ENCODE measurements around the gene DCBLD2.

DCBLD2 gene

DNA sequence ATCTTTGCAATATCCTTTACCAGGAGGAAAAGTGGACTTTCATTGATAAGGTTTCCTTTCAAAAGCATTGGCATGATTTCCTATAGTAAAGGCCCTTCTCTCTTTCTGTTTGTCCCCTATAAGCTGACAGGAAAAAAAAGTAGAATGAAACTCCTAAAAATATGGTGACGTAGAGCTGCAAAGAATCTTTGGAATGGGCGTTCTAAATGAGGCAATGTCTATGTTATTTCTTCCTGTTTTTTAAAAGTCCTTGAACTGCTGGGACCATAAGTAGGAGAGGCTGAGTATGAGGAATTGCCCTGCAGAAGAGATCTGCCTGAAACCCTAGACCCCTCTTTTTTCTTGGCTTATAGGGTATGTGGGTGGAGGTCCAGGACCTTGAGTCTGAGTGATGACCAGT, 121.2 kb downstream of the DCBLD2 start:
- H3K27ac ChIP-seq (ENCODE audit: low read length): no peak overlapping the region
- WGBS (ENCODE audit: insufficient coverage, insufficient read length): no CpG with 5 or more reads among the region's 2 CpGs

DNA sequence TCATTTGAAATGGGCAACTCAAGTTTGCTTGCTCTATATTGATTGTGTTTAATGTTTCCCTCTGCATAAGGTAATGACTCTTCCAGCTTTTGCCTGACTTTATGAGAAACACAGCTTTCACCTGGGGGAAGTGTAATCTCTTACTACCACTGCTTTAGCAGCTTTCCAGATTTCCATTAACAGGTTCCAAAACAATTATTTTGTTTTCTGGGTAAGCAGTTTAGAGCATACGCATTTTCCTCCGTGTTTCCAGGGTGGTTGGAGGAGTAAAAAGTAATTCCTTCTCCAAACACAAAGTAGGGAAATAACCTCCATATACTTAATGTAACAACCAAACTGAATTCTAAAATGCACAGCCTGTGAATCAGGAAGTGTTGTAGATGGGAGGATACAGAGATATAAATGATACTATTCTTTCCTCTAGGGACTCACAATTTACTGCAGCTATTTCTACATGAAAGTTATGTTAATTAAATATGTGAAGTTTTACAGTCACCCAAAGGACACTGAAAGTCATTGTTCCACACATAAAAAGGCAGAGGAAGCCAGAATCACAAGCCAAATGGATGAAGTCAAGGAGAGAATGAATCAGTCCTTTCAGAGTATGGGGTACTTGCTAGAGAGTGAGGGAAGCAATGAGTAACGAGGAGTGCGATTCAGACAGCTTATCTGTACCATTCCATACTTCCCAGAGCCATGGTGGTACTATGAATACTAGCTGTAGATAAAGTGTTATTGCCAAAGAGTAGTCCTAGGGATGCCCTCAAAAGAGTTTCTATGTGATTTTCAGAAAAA, 121.8 kb downstream of the DCBLD2 start:
- Histone ChIP-seq H3K4me1 (ENCODE audit: control insufficient read depth, insufficient read depth, low read length) (no peaks in the 10 kb centered on the region), H3K9me3 (ENCODE audit: control insufficient read depth, insufficient read depth, low read length) (no peaks in the 10 kb centered on the region), H3K4me3 (ENCODE audit: low read length) (no peak overlapping the region), H3K36me3 (ENCODE audit: control insufficient read depth, insufficient read depth, low read length) (no peaks in the 10 kb centered on the region), H3K27me3 (ENCODE audit: control insufficient read depth, insufficient read depth, low read length) (no peaks in the 10 kb centered on the region), H3K27ac (ENCODE audit: low read length) (no peak overlapping the region)
- no CpG with 5 or more reads among the region's 4 CpGs for WGBS (ENCODE audit: insufficient coverage, insufficient read length)
- no peak for DNase-seq (ENCODE audit: low read depth, low spot score)

More for the DNA sequence above, 121.2 kb downstream of the DCBLD2 start:
- Histone ChIP-seq H3K4me1 (ENCODE audit: control insufficient read depth, insufficient read depth, low read length) (no peaks in the 10 kb centered on the region), H3K27me3 (ENCODE audit: control insufficient read depth, insufficient read depth, low read length) (no peaks in the 10 kb centered on the region), H3K4me3 (ENCODE audit: low read length) (no peak overlapping the region), H3K36me3 (ENCODE audit: control insufficient read depth, insufficient read depth, low read length) (no peaks in the 10 kb centered on the region), H3K9me3 (ENCODE audit: control insufficient read depth, insufficient read depth, low read length) (no peaks in the 10 kb centered on the region)
- DNase-seq (ENCODE audit: low read depth, low spot score): no peak

DNA sequence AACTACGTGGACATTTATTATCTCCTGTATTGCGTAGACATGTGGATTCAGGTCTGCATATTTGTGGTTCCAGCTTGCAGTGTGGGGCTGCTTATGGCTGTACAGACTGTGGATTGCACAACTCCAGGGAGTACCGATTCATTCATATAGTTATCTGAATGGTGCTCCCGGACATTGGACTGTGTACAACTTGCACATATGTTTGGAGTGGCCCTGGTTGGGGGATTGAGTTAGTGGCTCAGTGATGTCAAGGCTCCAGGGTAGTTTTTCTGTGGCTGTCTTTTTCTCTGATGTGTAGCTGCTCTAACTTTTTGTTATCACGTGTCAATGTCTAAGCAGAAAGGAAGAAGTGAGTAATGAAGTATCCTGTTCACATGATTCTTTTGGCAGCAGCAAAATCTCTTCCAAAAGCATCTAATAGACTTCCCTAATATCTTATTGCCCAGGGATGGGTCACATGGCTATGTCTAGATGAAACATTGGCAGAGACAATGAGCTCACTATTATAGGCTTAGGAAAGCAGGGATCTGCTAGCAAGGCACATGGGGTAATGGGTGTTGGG, 122.6 kb downstream of the DCBLD2 start:
- Histone ChIP-seq H3K27ac (ENCODE audit: low read length) (no peak overlapping the region), H3K4me1 (ENCODE audit: control insufficient read depth, insufficient read depth, low read length) (no peaks in the 10 kb centered on the region), H3K9me3 (ENCODE audit: control insufficient read depth, insufficient read depth, low read length) (no peaks in the 10 kb centered on the region), H3K4me3 (ENCODE audit: low read length) (no peak overlapping the region), H3K36me3 (ENCODE audit: control insufficient read depth, insufficient read depth, low read length) (no peaks in the 10 kb centered on the region), H3K27me3 (ENCODE audit: control insufficient read depth, insufficient read depth, low read length) (no peaks in the 10 kb centered on the region)
- no CpG with 5 or more reads among the region's 5 CpGs for WGBS (ENCODE audit: insufficient coverage, insufficient read length)
- no peak for DNase-seq (ENCODE audit: low read depth, low spot score)

DNA sequence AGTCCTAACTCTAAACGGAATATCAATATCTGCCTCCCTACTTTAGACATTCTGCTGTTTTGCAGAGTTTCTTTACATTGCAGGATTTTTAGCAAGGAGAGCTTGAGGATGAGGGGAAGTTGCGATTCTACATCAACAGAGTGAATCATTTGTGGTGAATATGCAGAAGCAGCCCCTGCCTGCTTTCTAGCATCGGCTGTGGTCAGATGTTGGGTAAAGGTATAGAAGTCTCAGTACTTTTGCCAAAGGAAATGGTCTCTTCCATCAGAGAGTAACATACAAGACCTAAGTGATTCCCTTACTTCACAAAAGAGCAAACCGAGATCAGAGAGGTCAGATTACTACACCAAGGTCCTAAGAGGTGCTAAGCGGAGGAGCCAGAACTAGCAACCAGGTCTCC, 123.1 kb downstream of the DCBLD2 start:
- H3K27ac ChIP-seq (ENCODE audit: low read length): no peak overlapping the region

DNA sequence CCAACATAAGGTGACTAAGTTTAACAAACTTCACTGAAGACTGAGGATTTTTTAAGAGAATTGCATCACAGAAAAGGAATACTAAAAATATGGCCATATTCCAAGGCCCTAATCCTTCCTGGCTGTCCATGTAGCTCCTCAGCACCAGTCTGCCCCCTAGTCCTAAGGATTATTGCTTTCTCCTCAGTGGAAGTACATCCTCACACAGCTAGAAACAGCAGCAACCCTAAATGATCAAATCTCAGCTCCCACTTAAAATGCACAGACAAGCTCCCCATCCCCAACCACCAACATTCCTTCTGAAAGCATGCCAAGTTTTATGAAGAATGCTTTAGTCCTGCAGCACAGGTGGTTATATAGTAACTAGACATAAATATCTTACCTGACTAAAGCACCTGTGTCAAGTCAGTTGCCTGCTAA, 123.7 kb downstream of the DCBLD2 start:
- DNase-seq (ENCODE audit: low read depth, low spot score): no peak
- Histone ChIP-seq H3K27me3 (ENCODE audit: control insufficient read depth, insufficient read depth, low read length) (no peaks in the 10 kb centered on the region), H3K36me3 (ENCODE audit: control insufficient read depth, insufficient read depth, low read length) (no peaks in the 10 kb centered on the region), H3K4me3 (ENCODE audit: low read length) (no peak overlapping the region), H3K27ac (ENCODE audit: low read length) (no peak overlapping the region), H3K4me1 (ENCODE audit: control insufficient read depth, insufficient read depth, low read length) (no peaks in the 10 kb centered on the region), H3K9me3 (ENCODE audit: control insufficient read depth, insufficient read depth, low read length) (no peaks in the 10 kb centered on the region)

More for the DNA sequence above, 123.1 kb downstream of the DCBLD2 start:
- Histone ChIP-seq H3K27me3 (ENCODE audit: control insufficient read depth, insufficient read depth, low read length) (no peaks in the 10 kb centered on the region), H3K4me3 (ENCODE audit: low read length) (no peak overlapping the region), H3K9me3 (ENCODE audit: control insufficient read depth, insufficient read depth, low read length) (no peaks in the 10 kb centered on the region), H3K4me1 (ENCODE audit: control insufficient read depth, insufficient read depth, low read length) (no peaks in the 10 kb centered on the region), H3K36me3 (ENCODE audit: control insufficient read depth, insufficient read depth, low read length) (no peaks in the 10 kb centered on the region)
- WGBS (ENCODE audit: insufficient coverage, insufficient read length): no CpG with 5 or more reads among the region's 5 CpGs
- no peak for DNase-seq (ENCODE audit: low read depth, low spot score)

DNA sequence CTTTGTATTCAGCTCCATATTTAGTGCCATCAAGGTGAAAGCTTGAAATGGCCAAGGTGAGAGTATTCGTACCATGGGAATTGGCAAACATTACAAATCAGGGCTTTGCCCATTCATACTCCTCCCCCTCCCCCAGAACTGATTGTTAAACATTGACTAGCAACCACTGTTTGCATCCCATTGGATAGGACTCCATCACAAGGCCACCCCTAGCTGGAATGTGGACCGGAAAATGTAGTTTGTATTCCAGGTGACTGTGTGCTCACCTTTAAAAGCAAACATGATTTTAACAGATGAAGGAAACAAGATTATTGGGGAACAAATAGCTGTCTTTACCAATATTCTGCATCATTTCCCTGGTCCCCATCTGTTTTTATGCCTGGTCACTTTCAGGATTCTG, 124.2 kb downstream of the DCBLD2 start:
- no CpG with 5 or more reads among the region's 2 CpGs for WGBS (ENCODE audit: insufficient coverage, insufficient read length)
- H3K27ac ChIP-seq (ENCODE audit: low read length): no peak overlapping the region
- no peaks in the 10 kb centered on the region for H3K27me3 ChIP-seq (ENCODE audit: control insufficient read depth, insufficient read depth, low read length)
- no peaks in the 10 kb centered on the region for H3K4me1 ChIP-seq (ENCODE audit: control insufficient read depth, insufficient read depth, low read length)
- no peaks in the 10 kb centered on the region for H3K36me3 ChIP-seq (ENCODE audit: control insufficient read depth, insufficient read depth, low read length)
- no peaks in the 10 kb centered on the region for H3K9me3 ChIP-seq (ENCODE audit: control insufficient read depth, insufficient read depth, low read length)
- no peak overlapping the region for H3K4me3 ChIP-seq (ENCODE audit: low read length)
- no peak for DNase-seq (ENCODE audit: low read depth, low spot score)

DNA sequence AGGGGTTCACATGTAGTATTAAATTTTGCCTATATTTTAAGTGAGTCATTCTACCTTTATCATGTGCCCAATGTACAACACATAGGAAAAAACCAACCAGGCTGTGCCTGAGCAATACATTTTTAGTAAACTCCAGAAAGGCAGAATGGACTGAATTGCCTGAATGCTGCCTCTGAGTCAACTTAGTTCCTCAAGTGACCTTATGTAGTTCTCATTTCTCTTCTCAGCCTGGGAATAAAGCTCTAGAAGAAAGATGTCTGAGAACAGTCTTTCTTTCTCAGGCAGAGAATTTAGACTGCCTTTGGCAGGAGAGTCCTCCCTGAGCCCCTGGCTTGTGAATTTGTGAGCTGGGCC, 125.4 kb downstream of the DCBLD2 start:
- H3K9me3 ChIP-seq (ENCODE audit: control insufficient read depth, insufficient read depth, low read length): no peaks in the 10 kb centered on the region
- H3K36me3 ChIP-seq (ENCODE audit: control insufficient read depth, insufficient read depth, low read length): no peaks in the 10 kb centered on the region
- no peaks in the 10 kb centered on the region for H3K27me3 ChIP-seq (ENCODE audit: control insufficient read depth, insufficient read depth, low read length)
- no peaks in the 10 kb centered on the region for H3K4me1 ChIP-seq (ENCODE audit: control insufficient read depth, insufficient read depth, low read length)
- H3K27ac ChIP-seq (ENCODE audit: low read length): no peak overlapping the region
- no peak overlapping the region for H3K4me3 ChIP-seq (ENCODE audit: low read length)
- DNase-seq (ENCODE audit: low read depth, low spot score): no peak

DNA sequence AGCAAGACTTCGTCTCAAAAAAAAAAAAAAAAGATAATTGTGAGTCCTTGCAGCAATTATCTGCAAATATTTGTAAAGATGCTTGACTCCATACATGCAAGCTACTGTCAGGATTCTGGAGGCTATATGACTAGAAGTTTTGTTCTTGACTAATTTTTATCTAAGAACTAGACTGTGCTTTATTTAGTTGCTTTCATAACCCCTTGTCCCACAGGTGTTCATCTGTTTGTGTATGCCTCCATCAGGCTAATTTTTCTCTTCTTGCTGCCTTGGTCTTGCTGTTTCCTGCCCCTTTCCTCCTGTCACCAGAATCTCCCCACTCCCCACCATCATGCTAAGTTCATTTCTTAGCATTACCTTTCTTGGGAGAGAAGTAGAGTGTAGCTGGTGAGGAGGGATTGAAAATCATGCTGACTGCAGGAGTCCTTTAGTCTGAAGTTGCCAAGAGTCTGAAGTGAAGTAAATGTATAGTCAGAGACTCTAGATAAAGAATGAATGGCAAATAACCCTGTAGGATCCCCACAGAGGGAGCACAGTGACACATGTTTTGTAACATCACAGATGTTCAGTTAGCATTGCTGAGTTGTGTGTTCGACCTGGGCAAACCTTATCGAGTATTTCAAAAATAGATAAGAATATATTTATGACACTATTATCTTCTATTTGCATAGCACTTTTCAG, 125.9 kb downstream of the DCBLD2 start:
- Histone ChIP-seq H3K36me3 (ENCODE audit: control insufficient read depth, insufficient read depth, low read length) (no peaks in the 10 kb centered on the region), H3K27ac (ENCODE audit: low read length) (no peak overlapping the region), H3K27me3 (ENCODE audit: control insufficient read depth, insufficient read depth, low read length) (no peaks in the 10 kb centered on the region), H3K4me3 (ENCODE audit: low read length) (no peak overlapping the region), H3K4me1 (ENCODE audit: control insufficient read depth, insufficient read depth, low read length) (no peaks in the 10 kb centered on the region), H3K9me3 (ENCODE audit: control insufficient read depth, insufficient read depth, low read length) (no peaks in the 10 kb centered on the region)
- no CpG with 5 or more reads among the region's 3 CpGs for WGBS (ENCODE audit: insufficient coverage, insufficient read length)
- DNase-seq (ENCODE audit: low read depth, low spot score): no peak

DNA sequence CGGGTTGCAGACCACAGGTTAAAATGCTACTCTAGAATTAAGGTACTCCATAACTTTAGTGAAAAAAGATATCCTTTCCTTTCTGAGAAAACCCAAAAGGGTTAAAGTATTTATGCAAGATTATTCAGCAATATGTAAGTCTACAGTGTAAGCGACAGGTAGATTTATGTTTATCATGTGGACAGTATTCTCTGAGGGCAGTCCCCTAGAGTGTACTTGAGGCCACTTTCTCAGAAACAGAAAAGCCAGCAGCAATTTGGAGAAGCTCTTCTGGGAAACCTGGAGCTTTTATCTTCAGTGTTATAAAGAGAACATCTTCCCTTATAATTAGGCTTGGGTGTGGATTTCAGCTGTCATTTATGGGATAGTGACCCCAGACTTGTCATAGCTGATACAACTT, 129.5 kb downstream of the DCBLD2 start:
- Histone ChIP-seq H3K36me3 (ENCODE audit: control insufficient read depth, insufficient read depth, low read length) (no peaks in the 10 kb centered on the region), H3K27me3 (ENCODE audit: control insufficient read depth, insufficient read depth, low read length) (no peaks in the 10 kb centered on the region), H3K4me3 (ENCODE audit: low read length) (no peak overlapping the region), H3K4me1 (ENCODE audit: control insufficient read depth, insufficient read depth, low read length) (no peaks in the 10 kb centered on the region), H3K9me3 (ENCODE audit: control insufficient read depth, insufficient read depth, low read length) (no peaks in the 10 kb centered on the region), H3K27ac (ENCODE audit: low read length) (no peak overlapping the region)
- no CpG with 5 or more reads among the region's 2 CpGs for WGBS (ENCODE audit: insufficient coverage, insufficient read length)
- no peak for DNase-seq (ENCODE audit: low read depth, low spot score)

DNA sequence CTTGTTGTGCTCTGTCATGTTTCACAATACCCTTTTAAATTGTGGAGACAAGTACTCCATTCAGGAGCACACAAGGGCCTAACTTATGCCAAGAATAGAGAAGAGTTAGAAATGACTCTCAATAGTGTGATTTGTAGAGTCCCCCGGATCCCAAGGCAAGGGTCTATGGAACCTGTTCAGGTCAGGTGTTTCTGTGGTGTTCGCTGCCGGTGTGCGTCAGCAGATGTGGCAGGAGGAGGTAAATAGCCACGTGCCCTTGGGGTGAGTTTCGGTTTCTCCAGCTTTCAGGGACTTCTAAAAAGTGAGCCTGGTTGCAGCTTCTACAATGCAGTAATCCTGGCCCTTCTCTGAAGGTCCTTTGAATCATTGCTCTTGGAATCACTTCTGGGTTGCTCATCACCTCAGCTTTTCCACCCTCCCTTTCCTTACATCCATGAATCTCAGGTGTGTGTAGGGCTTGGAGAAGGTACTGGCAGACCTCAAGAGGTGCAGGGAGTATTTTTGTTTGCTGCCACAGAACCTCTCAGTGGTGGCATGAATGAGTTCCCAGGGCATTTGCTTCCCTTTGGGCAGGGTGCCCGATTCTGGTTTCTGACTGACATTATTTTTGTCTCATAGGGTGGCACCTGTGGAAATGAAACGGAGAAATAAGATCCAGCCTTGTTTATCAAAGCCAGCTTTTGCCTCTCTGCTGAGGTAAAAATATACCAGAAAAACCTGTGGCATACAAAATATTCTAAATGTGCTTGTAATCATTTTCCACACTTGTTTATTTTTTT, 131.0 kb downstream of the DCBLD2 start:
- Histone ChIP-seq H3K27me3 (ENCODE audit: control insufficient read depth, insufficient read depth, low read length) (no peaks in the 10 kb centered on the region), H3K4me1 (ENCODE audit: control insufficient read depth, insufficient read depth, low read length) (no peaks in the 10 kb centered on the region), H3K9me3 (ENCODE audit: control insufficient read depth, insufficient read depth, low read length) (no peaks in the 10 kb centered on the region), H3K4me3 (ENCODE audit: low read length) (no peak overlapping the region), H3K27ac (ENCODE audit: low read length) (no peak overlapping the region), H3K36me3 (ENCODE audit: control insufficient read depth, insufficient read depth, low read length) (no peaks in the 10 kb centered on the region)
- no peak for DNase-seq (ENCODE audit: low read depth, low spot score)
- no CpG with 5 or more reads among the region's 8 CpGs for WGBS (ENCODE audit: insufficient coverage, insufficient read length)
